NCI-H187 (cell line): ENCODE results near the gene EPC2.
"Not testable (repeated sequence)": the region's sequence is repeated elsewhere in the genome, so short reads cannot be mapped to it uniquely, and the experiment has no call there.

ENCODE experiments used
- DNase-seq, 2 experiments: peaks; one replicate each; lab custom pipeline; 2025; lab: John Stamatoyannopoulos, UW

EPC2 gene

GRCh38 chr2:148674063-148675020, 29.8 kb downstream of the EPC2 start:
- DNase-seq = no peak

- DNase-seq = no peak
Observed at GRCh38 chr2:148675708-148676107, 31.2 kb downstream of the EPC2 start.

GRCh38 chr2:148678302-148679179, 34.0 kb downstream of the EPC2 start:
- not testable (repeated sequence) for DNase-seq

- DNase-seq = no peak
Observed at GRCh38 chr2:148680462-148680861, 35.9 kb downstream of the EPC2 start.

- DNase-seq = no peak
Observed at GRCh38 chr2:148681443-148681842, 36.9 kb downstream of the EPC2 start.

- DNase-seq = not testable (repeated sequence)
Observed at GRCh38 chr2:148681862-148682261, 37.3 kb downstream of the EPC2 start.

- DNase-seq = no peak
Observed at GRCh38 chr2:148684507-148684906, 40.0 kb downstream of the EPC2 start.

GRCh38 chr2:148687543-148687942, 43.0 kb downstream of the EPC2 start:
- no peak for DNase-seq

GRCh38 chr2:148688011-148688410, 43.5 kb downstream of the EPC2 start:
- DNase-seq = not testable (repeated sequence)

- no peak for DNase-seq
Observed at GRCh38 chr2:148696985-148697384, 52.4 kb downstream of the EPC2 start.

- no peak for DNase-seq
Observed at GRCh38 chr2:148699830-148700229, 55.3 kb downstream of the EPC2 start.

GRCh38 chr2:148701039-148701438, 56.5 kb downstream of the EPC2 start:
- no peak for DNase-seq

- no peak for DNase-seq
Observed at GRCh38 chr2:148701877-148702276, 57.3 kb downstream of the EPC2 start.

- DNase-seq = no peak
Observed at GRCh38 chr2:148702475-148702874, 57.9 kb downstream of the EPC2 start.

- no peak for DNase-seq
Observed at GRCh38 chr2:148704247-148704646, 59.7 kb downstream of the EPC2 start.

- no peak for DNase-seq
Observed at GRCh38 chr2:148716378-148716920, 71.9 kb downstream of the EPC2 start.

GRCh38 chr2:148718039-148718438, 73.5 kb downstream of the EPC2 start:
- no peak for DNase-seq

- no peak for DNase-seq
Observed at GRCh38 chr2:148719195-148719749, 74.7 kb downstream of the EPC2 start.

GRCh38 chr2:148719941-148720436, 75.4 kb downstream of the EPC2 start:
- no peak for DNase-seq

- no peak for DNase-seq
Observed at GRCh38 chr2:148720501-148721001, 76.0 kb downstream of the EPC2 start.

- DNase-seq = no peak
Observed at GRCh38 chr2:148721520-148721931, 77.0 kb downstream of the EPC2 start.
